A549 (cell line): ENCODE data around the gene IMPG2.

Experiments used
- CEBPB ChIP-seq, 2 experiments: fragments of >200 bp in 1 of 2; sonication (Bioruptor Twin) in 1 of 2; formaldehyde crosslinking in 1 of 2; IDR thresholded peaks; 2 replicates each; pipeline ENCODE4 v1.6.1; 2012 to 2016
- CTCF ChIP-seq: fragments of >200 bp; sonication (Bioruptor Twin); formaldehyde crosslinking; IDR thresholded peaks from 3 replicates; pipeline ENCODE4 v1.5.1; 2016
- MAZ ChIP-seq: fragments of 150-350 bp; IDR thresholded peaks from 2 replicates; pipeline ENCODE4 v1.6.1; 2014; ENCODE audit warnings: antibody characterized with exemption, low read depth, low read length, borderline replicate concordance
- RARB ChIP-seq: fragments of 250-450 bp; sonication (Bioruptor Pico); IDR thresholded peaks from 2 replicates; pipeline ENCODE4 v1.8.0; 2021; ENCODE audit warnings: mild to moderate bottlenecking, moderate library complexity
- RCOR1 ChIP-seq: fragments of 150-350 bp; IDR thresholded peaks from 2 replicates; pipeline ENCODE4 v1.6.1; 2014; ENCODE audit warnings: antibody characterized with exemption, low read length, low read depth
- SMC3 ChIP-seq: fragments of >200 bp; sonication (Bioruptor Twin); formaldehyde crosslinking; IDR thresholded peaks from 3 replicates; pipeline ENCODE4 v1.6.1; 2018; ENCODE audit warnings: inconsistent platforms
- TF ChIP-seq, protein P1 (sequence below): fragments of 200-600 bp; sonication (generic); IDR thresholded peaks from 2 replicates; pipeline ENCODE4 v1.6.1; 2016; ENCODE audit warnings: antibody characterized with exemption, mild to moderate bottlenecking, moderate library complexity

DNA sequence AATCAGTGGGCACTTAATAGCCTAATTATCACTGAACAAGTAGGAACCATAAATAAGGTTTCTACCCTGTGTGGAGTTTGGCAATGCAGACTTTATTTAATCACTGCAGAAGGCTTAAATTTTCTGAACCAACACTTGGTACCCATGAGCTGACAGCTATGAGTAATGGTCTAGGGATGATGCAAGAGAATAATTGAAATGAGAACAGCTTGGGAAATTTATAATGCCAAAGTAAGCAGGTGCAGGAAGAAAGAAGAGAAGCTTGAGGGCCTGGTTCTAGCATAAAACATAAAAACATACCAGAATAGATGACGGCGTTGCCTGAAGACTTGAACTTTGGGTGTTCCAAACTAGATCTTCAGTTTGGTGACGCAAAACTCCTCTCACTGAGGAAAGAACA is 67.0 kb downstream of the IMPG2 start:
- no peak for TF ChIP-seq SMC3
- no peak for TF ChIP-seq CTCF
- no peak for TF ChIP-seq CEBPB (IDR thresholded peaks at IDR 0.05)
- TF ChIP-seq, protein P1, sequence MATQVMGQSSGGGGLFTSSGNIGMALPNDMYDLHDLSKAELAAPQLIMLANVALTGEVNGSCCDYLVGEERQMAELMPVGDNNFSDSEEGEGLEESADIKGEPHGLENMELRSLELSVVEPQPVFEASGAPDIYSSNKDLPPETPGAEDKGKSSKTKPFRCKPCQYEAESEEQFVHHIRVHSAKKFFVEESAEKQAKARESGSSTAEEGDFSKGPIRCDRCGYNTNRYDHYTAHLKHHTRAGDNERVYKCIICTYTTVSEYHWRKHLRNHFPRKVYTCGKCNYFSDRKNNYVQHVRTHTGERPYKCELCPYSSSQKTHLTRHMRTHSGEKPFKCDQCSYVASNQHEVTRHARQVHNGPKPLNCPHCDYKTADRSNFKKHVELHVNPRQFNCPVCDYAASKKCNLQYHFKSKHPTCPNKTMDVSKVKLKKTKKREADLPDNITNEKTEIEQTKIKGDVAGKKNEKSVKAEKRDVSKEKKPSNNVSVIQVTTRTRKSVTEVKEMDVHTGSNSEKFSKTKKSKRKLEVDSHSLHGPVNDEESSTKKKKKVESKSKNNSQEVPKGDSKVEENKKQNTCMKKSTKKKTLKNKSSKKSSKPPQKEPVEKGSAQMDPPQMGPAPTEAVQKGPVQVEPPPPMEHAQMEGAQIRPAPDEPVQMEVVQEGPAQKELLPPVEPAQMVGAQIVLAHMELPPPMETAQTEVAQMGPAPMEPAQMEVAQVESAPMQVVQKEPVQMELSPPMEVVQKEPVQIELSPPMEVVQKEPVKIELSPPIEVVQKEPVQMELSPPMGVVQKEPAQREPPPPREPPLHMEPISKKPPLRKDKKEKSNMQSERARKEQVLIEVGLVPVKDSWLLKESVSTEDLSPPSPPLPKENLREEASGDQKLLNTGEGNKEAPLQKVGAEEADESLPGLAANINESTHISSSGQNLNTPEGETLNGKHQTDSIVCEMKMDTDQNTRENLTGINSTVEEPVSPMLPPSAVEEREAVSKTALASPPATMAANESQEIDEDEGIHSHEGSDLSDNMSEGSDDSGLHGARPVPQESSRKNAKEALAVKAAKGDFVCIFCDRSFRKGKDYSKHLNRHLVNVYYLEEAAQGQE = no peak
- TF ChIP-seq MAZ = no peak
- TF ChIP-seq RCOR1 = no peak
- no peak for TF ChIP-seq RARB (CRISPR knock-in tag)
